Endothelial cell of umbilical vein (primary cell): ENCODE data around the gene SEC24C. TPM values are rescaled to one million over a fixed set of nuclear protein-coding genes. Genes with fewer than 3 reads are reported as not detected.

ENCODE experiments used
- BruUV-seq: library from RNA; stranded (reverse); fragments of 400-500 nt; replicated peaks from 2 replicates; lab custom pipeline; 2021; lab: Mats Ljungman, UMichigan
- CTCF ChIA-PET: fragments of 300-600, 350-600 bp; sonication (Branson Sonifier 250); formaldehyde crosslinking; loops from one replicate; lab custom pipeline; 2021; ENCODE audit warnings: antibody characterized with exemption, inconsistent platforms; lab: Charles Lee
- POLR2A ChIA-PET: fragments of 300-600, 350-600 bp; sonication (Branson Sonifier 250); formaldehyde crosslinking; loops from one replicate; lab custom pipeline; 2021; ENCODE audit warnings: antibody characterized with exemption, inconsistent platforms; lab: Charles Lee
- DNase-seq: peaks from one replicate; pipeline ENCODE4 v3.0.0-alpha.2; 2011; ENCODE audit warnings: low read depth, low spot score
- FAIRE-seq: peaks from 2 replicates; lab custom pipeline; 2011; peaks lifted over from hg19 to GRCh38; lab: Jason Lieb, UNC
- H2AFZ ChIP-seq: 2 replicates; pipeline ENCODE4 v1.6.0; 2012; ENCODE audit warnings: low read depth, low read length, control low read depth, inconsistent platforms
- H3K27ac ChIP-seq: 2 replicates; pipeline ENCODE4 v1.5.1; 2011; ENCODE audit warnings: low read depth, mild to moderate bottlenecking, control low read depth, low read length, moderate library complexity; ENCODE audit not compliant: insufficient read depth
- H3K27me3 ChIP-seq, 2 experiments: 2 replicates each; pipeline versions ENCODE4 v1.6.0 to v1.6.1; 2011; ENCODE audit warnings: low read length in 2 of 2, mixed read lengths in 1 of 2; ENCODE audit not compliant: control insufficient read depth in 2 of 2, insufficient read depth in 2 of 2
- H3K36me3 ChIP-seq, 2 experiments: 2 replicates in 1 of 2; 3 replicates in 1 of 2; pipeline ENCODE4 v1.5.1; 2011; ENCODE audit warnings: low read length in 2 of 2, mild to moderate bottlenecking in 1 of 2, moderate library complexity in 1 of 2; ENCODE audit not compliant: control insufficient read depth in 2 of 2, insufficient read depth in 2 of 2; ENCODE audit errors: extremely low read depth in 1 of 2
- H3K4me1 ChIP-seq: 3 replicates; pipeline ENCODE4 v1.5.1; 2011; ENCODE audit warnings: mild to moderate bottlenecking, low read length; ENCODE audit not compliant: control insufficient read depth, insufficient read depth; ENCODE audit errors: extremely low read depth
- H3K4me2 ChIP-seq: 2 replicates; pipeline ENCODE4 v1.6.1; 2011; ENCODE audit warnings: low read length, control low read depth, mixed read lengths; ENCODE audit not compliant: insufficient read depth
- H3K4me3 ChIP-seq, 3 experiments: fragments of 200-600 bp in 1 of 3; sonication (generic), shearing (Covaris generic) in 1 of 3; replicated peaks in 1 of 3; 2 replicates each; pipeline ENCODE4 v1.5.1; 2011 to 2016; ENCODE audit warnings: control low read depth in 3 of 3, low read length in 3 of 3, mild to moderate bottlenecking in 2 of 3, inconsistent platforms in 1 of 3, low read depth in 1 of 3, moderate library complexity in 1 of 3; ENCODE audit not compliant: insufficient read depth in 1 of 3
- H3K79me2 ChIP-seq: 2 replicates; pipeline ENCODE4 v1.6.0; 2012; ENCODE audit warnings: low read length, inconsistent platforms; ENCODE audit not compliant: control insufficient read depth, insufficient read depth
- H3K9ac ChIP-seq: replicated peaks from 2 replicates; pipeline ENCODE3; 2011; ENCODE audit warnings: low read length, control low read depth; ENCODE audit not compliant: insufficient read depth; ENCODE audit errors: extremely low read depth
- H3K9me1 ChIP-seq: replicated peaks from 3 replicates; pipeline ENCODE4 v1.6.0; 2011; ENCODE audit warnings: mild to moderate bottlenecking, low read length; ENCODE audit not compliant: control insufficient read depth, insufficient read depth; ENCODE audit errors: extremely low read depth
- H3K9me3 ChIP-seq: replicated peaks from 2 replicates; pipeline ENCODE4 v1.5.1; 2012; ENCODE audit warnings: low read length, inconsistent platforms; ENCODE audit not compliant: control insufficient read depth, insufficient read depth
- H4K20me1 ChIP-seq: replicated peaks from 2 replicates; pipeline ENCODE3; 2011; ENCODE audit warnings: mild to moderate bottlenecking, low read length; ENCODE audit not compliant: control insufficient read depth, insufficient read depth; ENCODE audit errors: extremely low read depth
- CTCF ChIP-seq, 2 donors: IDR thresholded peaks; 1 replicate in 1 of 2; 2 replicates in 1 of 2; pipeline ENCODE4 v1.5.1; 2011; ENCODE audit warnings: low read length in 2 of 2, mild to moderate bottlenecking in 2 of 2, moderate library complexity in 2 of 2, control low read depth in 1 of 2, inconsistent platforms in 1 of 2, low read depth in 1 of 2; ENCODE audit not compliant: insufficient read depth in 1 of 2; ENCODE audit errors: extremely low read depth in 1 of 2
- EZH2 ChIP-seq: IDR thresholded peaks from 2 replicates; pipeline ENCODE4 v1.6.1; 2012; ENCODE audit warnings: borderline replicate concordance, low read depth, mild to moderate bottlenecking, moderate library complexity, low read length, inconsistent platforms; ENCODE audit not compliant: severe bottlenecking
- FOS ChIP-seq: IDR thresholded peaks from 2 replicates; pipeline ENCODE4 v1.6.1; 2011; ENCODE audit warnings: mild to moderate bottlenecking, low read length, moderate library complexity, borderline replicate concordance; ENCODE audit not compliant: insufficient read depth
- GATA2 ChIP-seq: IDR thresholded peaks from 2 replicates; pipeline ENCODE4 v1.7.0; 2011; ENCODE audit warnings: low read depth, mild to moderate bottlenecking, moderate library complexity, mixed read lengths, low read length; ENCODE audit not compliant: insufficient read length, insufficient read depth
- JUN ChIP-seq: IDR thresholded peaks from 2 replicates; pipeline ENCODE4 v1.6.1; 2011; ENCODE audit warnings: borderline replicate concordance, low read depth; ENCODE audit not compliant: insufficient read length, insufficient read depth
- MAX ChIP-seq: IDR thresholded peaks from 2 replicates; pipeline ENCODE4 v1.6.1; 2011; ENCODE audit not compliant: insufficient read depth, insufficient read length
- MYC ChIP-seq: IDR thresholded peaks from one replicate; pipeline ENCODE4 v1.6.1; 2011; ENCODE audit warnings: mild to moderate bottlenecking, low read depth, low read length
- POLR2A ChIP-seq: IDR thresholded peaks from 2 replicates; pipeline ENCODE4 v1.6.1; 2012; ENCODE audit warnings: low read depth, mild to moderate bottlenecking, control low read depth, low read length
- POLR2AphosphoS5 ChIP-seq: IDR thresholded peaks from 2 replicates; pipeline ENCODE4 v1.6.1; 2012; ENCODE audit warnings: low read depth, mild to moderate bottlenecking, control low read depth, low read length, moderate library complexity; ENCODE audit not compliant: insufficient read depth
- dilution Hi-C: fragments of 300-500 bp; cut with MboI; formaldehyde crosslinking; loops from one replicate; pipeline ENCODE4 v1.15.0; 2019; ENCODE audit warnings: low sequenced_read_pairs; ENCODE audit not compliant: extremely low pct_ligation_motif_present
- intact Hi-C: fragments of 100-400 bp; cut with micrococcal nuclease; formaldehyde crosslinking; loops from one replicate; pipeline ENCODE4 v1.10.0; 2022
- polyA plus RNA-seq, 4 experiments: library from polyadenylated mRNA; depleted of rRNA in 3 of 4; stranded (reverse) in 3 of 4; unstranded in 1 of 4; fragments of >200 nt; gene quantifications; 2 replicates each; pipeline versions ENCODE4 v1.2.1 to v1.2.3, GENCODE V29; 2011 to 2012; ENCODE audit warnings: missing spikeins in 1 of 4
- total RNA-seq: library from RNA; stranded (reverse); gene quantifications from 2 replicates; pipeline ENCODE4 v1.2.3, GENCODE V29; 2021

Gene SEC24C
- total and polyA plus RNA-seq, 2 donors (not counting 3 experiments of a cell fraction or from before 2014, with no cell fraction given), result 95.5 to 108 TPM

- Histone ChIP-seq H3K4me3 (no peak overlapping the region), H3K9me3 (no peaks in the 10 kb centered on the region), H3K27ac (no peak overlapping the region), H3K36me3 (peaks cover 1 to 18% of the 10 kb centered on the region in 2 experiments), H3K9ac (peak overlapping the region; percentile 83), H3K9me1 (no peaks in the 10 kb centered on the region), H3K4me2 (peak overlapping the region; percentile 98), H4K20me1 (no peaks in the 10 kb centered on the region), H3K4me1 (peaks cover 7% of the 10 kb centered on the region), H3K79me2 (peaks cover 38% of the 10 kb centered on the region), H3K27me3 (no peaks in the 10 kb centered on the region), H2AFZ (no peak overlapping the region)
- dilution Hi-C loops (no loop called here), intact Hi-C loops (no loop called here)
- ChIA-PET CTCF (interaction anchor here (1.5 kb wide), 1 partner anchor 12 kb away, joined by 4 read pairs; no protein-coding TSS in a partner anchor), POLR2A (interaction anchor here (1.4 kb wide), 1 partner anchor 10 kb away, joined by 3 read pairs; no protein-coding TSS in a partner anchor)
- TF ChIP-seq JUN (no peak), GATA2 (no peak), MAX (no peak), FOS (no peak), CTCF (IDR thresholded peaks at IDR 0.05; ENCODE audit: extremely low read depth in 1 of 2, insufficient read depth in 1 of 2, low read depth in 1 of 2, low read length in 2 of 2) (no peak), EZH2 (no peak), POLR2A (no peak), MYC (no peak), POLR2AphosphoS5 (no peak)
- no TSS peak for BruUV-seq
- DNase-seq, result no peak
- no peak for FAIRE-seq
These were observed 12.4 kb upstream of the SEC24C start for GRCh38 chr10:73731588-73732375.
